Measurements from ENCODE around the gene ATP6V0B. TPM values are rescaled to one million over a fixed set of nuclear protein-coding genes. Genes with fewer than 3 reads are reported as not detected.
A peak's percentile ranks its signal among the peaks of the same experiment; 100 is the strongest.

Gene ATP6V0B
- total RNA-seq, 2 experiments from 2014 or later: 90.4 to 94.2 TPM

GRCh38 chr1:43968348-43968948 lies 6.3 kb upstream of the ATP6V0B start:
- H3K27ac Mint-ChIP-seq: no peak overlapping the region
- no peaks in the 10 kb centered on the region for H3K27me3 Mint-ChIP-seq
- no peak for ATAC-seq (ENCODE audit: low read depth)
- H3K9me3 Mint-ChIP-seq: no peaks in the 10 kb centered on the region
- POLR2A ChIA-PET: interaction anchor here (5.7 kb wide), 1 partner anchor 22 kb away, joined by 22 read pairs; the partner anchor contains the start of gene IPO13
- no peak for DNase-seq
- peaks cover 13% of the 10 kb centered on the region for H3K4me1 Mint-ChIP-seq
- no peak overlapping the region for H3K4me3 Mint-ChIP-seq
- H3K36me3 Mint-ChIP-seq: no peaks in the 10 kb centered on the region

- no peaks in the 10 kb centered on the region for H3K27me3 Mint-ChIP-seq
- H3K9me3 Mint-ChIP-seq: no peaks in the 10 kb centered on the region
- POLR2A ChIA-PET: interaction anchor here (0.8 to 5.7 kb wide), 2 partner anchors 22 to 319 kb away, joined by 5 to 22 read pairs; partner anchors contain the start of genes IPO13 and KDM4A
- H3K36me3 Mint-ChIP-seq: no peaks in the 10 kb centered on the region
- DNase-seq: no peak
- peak overlapping the region; percentile 95 for H3K4me3 Mint-ChIP-seq
- H3K27ac Mint-ChIP-seq: no peak overlapping the region
- peaks cover 21% of the 10 kb centered on the region for H3K4me1 Mint-ChIP-seq
- no peak for ATAC-seq (ENCODE audit: low read depth)
Measured at GRCh38 chr1:43969416-43969745, 5.4 kb upstream of the ATP6V0B start.

- DNase-seq (peak; percentile 84), ATAC-seq (ENCODE audit: low read depth) (peak; percentile 84)
- Mint-ChIP-seq H3K4me1 (peaks cover 21% of the 10 kb centered on the region), H3K4me3 (peak within 1 kb of the TSS; percentile 95), H3K9me3 (no peaks in the 10 kb centered on the region), H3K27me3 (no peaks in the 10 kb centered on the region), H3K36me3 (no peaks in the 10 kb centered on the region), H3K27ac (peak within 1 kb of the TSS; percentile 90)
- POLR2A ChIA-PET: interaction anchor here (0.8 to 5.7 kb wide), 2 partner anchors 23 to 320 kb away, joined by 5 to 22 read pairs; partner anchors contain the start of genes IPO13 and KDM4A
Measured at GRCh38 chr1:43969746-43970466, 4.9 kb upstream of the ATP6V0B start, which contains the start of gene DPH2. Gene DPH2, plus strand, starts transcription at chr1:43970010. Its CDS starts 166 bp downstream, at chr1:43970176.

- no peak for DNase-seq
- Mint-ChIP-seq H3K27me3 (no peaks in the 10 kb centered on the region), H3K4me1 (peaks cover 21% of the 10 kb centered on the region), H3K27ac (peak overlapping the region; percentile 90), H3K4me3 (peak overlapping the region; percentile 95), H3K36me3 (no peaks in the 10 kb centered on the region), H3K9me3 (no peaks in the 10 kb centered on the region)
- no peak for ATAC-seq (ENCODE audit: low read depth)
- POLR2A ChIA-PET: interaction anchor here (5.7 kb wide), 1 partner anchor 24 kb away, joined by 22 read pairs; the partner anchor contains the start of gene IPO13
Measured at GRCh38 chr1:43970502-43970901, 4.3 kb upstream of the ATP6V0B start.

- no peaks in the 10 kb centered on the region for H3K36me3 Mint-ChIP-seq
- peaks cover 24% of the 10 kb centered on the region for H3K4me1 Mint-ChIP-seq
- H3K27ac Mint-ChIP-seq: no peak overlapping the region
- ATAC-seq (ENCODE audit: low read depth) (no peak), DNase-seq (no peak)
- peak overlapping the region; percentile 95 for H3K4me3 Mint-ChIP-seq
- no peaks in the 10 kb centered on the region for H3K9me3 Mint-ChIP-seq
- no peaks in the 10 kb centered on the region for H3K27me3 Mint-ChIP-seq
- POLR2A ChIA-PET: interaction anchor here (5.7 kb wide), 1 partner anchor 24 kb away, joined by 22 read pairs; the partner anchor contains the start of gene IPO13
Measured at GRCh38 chr1:43970911-43971310, 3.8 kb upstream of the ATP6V0B start.

- no peaks in the 10 kb centered on the region for H3K9me3 Mint-ChIP-seq
- peak overlapping the region; percentile 95 for H3K4me3 Mint-ChIP-seq
- no peak for DNase-seq
- no peaks in the 10 kb centered on the region for H3K27me3 Mint-ChIP-seq
- H3K27ac Mint-ChIP-seq: no peak overlapping the region
- ATAC-seq (ENCODE audit: low read depth): no peak
- H3K36me3 Mint-ChIP-seq: peaks cover 3% of the 10 kb centered on the region
- POLR2A ChIA-PET: interaction anchor here (5.7 kb wide), 1 partner anchor 25 kb away, joined by 22 read pairs; the partner anchor contains the start of gene IPO13
- H3K4me1 Mint-ChIP-seq: peaks cover 29% of the 10 kb centered on the region
Measured at GRCh38 chr1:43971336-43971980, 3.3 kb upstream of the ATP6V0B start.

- ATAC-seq (ENCODE audit: low read depth): no peak
- POLR2A ChIA-PET: interaction anchor here (1.9 to 2.4 kb wide), 2 partner anchors 27 to 324 kb away, joined by 4 to 23 read pairs; partner anchors contain the start of genes IPO13 and KDM4A
- peak overlapping the region; percentile 88 for H3K27ac Mint-ChIP-seq
Measured at GRCh38 chr1:43973981-43974442, 748 bp upstream of the ATP6V0B start.

GRCh38 chr1:43975249-43975961 lies 645 bp downstream of the ATP6V0B start:
- Mint-ChIP-seq H3K4me1 (peaks cover 44% of the 10 kb centered on the region), H3K4me3 (peak overlapping the region; percentile 86), H3K27ac (peak overlapping the region; percentile 88), H3K36me3 (peaks cover 16% of the 10 kb centered on the region), H3K9me3 (no peaks in the 10 kb centered on the region), H3K27me3 (no peaks in the 10 kb centered on the region)
- DNase-seq (peak; percentile 57), ATAC-seq (ENCODE audit: low read depth) (no peak)
- POLR2A ChIA-PET: interaction anchor here (1.2 to 2.4 kb wide), 6 partner anchors 16 to 432 kb away, joined by 4 to 23 read pairs (median 9); partner anchors contain the start of genes CCDC24, IPO13, KDM4A and SLC6A9

More at GRCh38 chr1:43973981-43974442, 748 bp upstream of the ATP6V0B start:
- H3K4me1 Mint-ChIP-seq: peaks cover 48% of the 10 kb centered on the region
- H3K36me3 Mint-ChIP-seq: peaks cover 15% of the 10 kb centered on the region
- H3K27me3 Mint-ChIP-seq: no peaks in the 10 kb centered on the region
- no peaks in the 10 kb centered on the region for H3K9me3 Mint-ChIP-seq
- H3K4me3 Mint-ChIP-seq: peak overlapping the region; percentile 86
- DNase-seq: peak; percentile 29

GRCh38 chr1:43976045-43976444 lies 1.3 kb downstream of the ATP6V0B start:
- peak overlapping the region; percentile 86 for H3K4me3 Mint-ChIP-seq
- no peaks in the 10 kb centered on the region for H3K9me3 Mint-ChIP-seq
- H3K27ac Mint-ChIP-seq: peak overlapping the region; percentile 88
- peaks cover 16% of the 10 kb centered on the region for H3K36me3 Mint-ChIP-seq
- no peak for DNase-seq
- ATAC-seq (ENCODE audit: low read depth): no peak
- H3K27me3 Mint-ChIP-seq: no peaks in the 10 kb centered on the region
- peaks cover 43% of the 10 kb centered on the region for H3K4me1 Mint-ChIP-seq
- POLR2A ChIA-PET: interaction anchor here (1.5 to 2.4 kb wide), 5 partner anchors 15 to 326 kb away, joined by 4 to 23 read pairs (median 12); partner anchors contain the start of genes CCDC24, IPO13, KDM4A and SLC6A9

- ATAC-seq (ENCODE audit: low read depth) (no peak), DNase-seq (no peak)
- POLR2A ChIA-PET: no interaction called here
- H3K27ac Mint-ChIP-seq: no peak overlapping the region
- no peaks in the 10 kb centered on the region for H3K27me3 Mint-ChIP-seq
- peaks cover 16% of the 10 kb centered on the region for H3K36me3 Mint-ChIP-seq
- H3K4me3 Mint-ChIP-seq: no peak overlapping the region
- H3K9me3 Mint-ChIP-seq: no peaks in the 10 kb centered on the region
- H3K4me1 Mint-ChIP-seq: peaks cover 43% of the 10 kb centered on the region
Measured at GRCh38 chr1:43976890-43977289, 2.1 kb downstream of the ATP6V0B start.

GRCh38 chr1:43977376-43978263 lies 2.9 kb downstream of the ATP6V0B start:
- POLR2A ChIA-PET: no interaction called here
- no peaks in the 10 kb centered on the region for H3K27me3 Mint-ChIP-seq
- H3K27ac Mint-ChIP-seq: peak overlapping the region; percentile 4
- H3K4me3 Mint-ChIP-seq: peak overlapping the region; percentile 8
- ATAC-seq (ENCODE audit: low read depth) (no peak), DNase-seq (no peak)
- H3K4me1 Mint-ChIP-seq: peaks cover 43% of the 10 kb centered on the region
- peaks cover 16% of the 10 kb centered on the region for H3K36me3 Mint-ChIP-seq
- no peaks in the 10 kb centered on the region for H3K9me3 Mint-ChIP-seq

- H3K36me3 Mint-ChIP-seq: peaks cover 16% of the 10 kb centered on the region
- peak overlapping the region; percentile 80 for H3K4me3 Mint-ChIP-seq
- no peaks in the 10 kb centered on the region for H3K9me3 Mint-ChIP-seq
- no peaks in the 10 kb centered on the region for H3K27me3 Mint-ChIP-seq
- peaks cover 43% of the 10 kb centered on the region for H3K4me1 Mint-ChIP-seq
- no peak overlapping the region for H3K27ac Mint-ChIP-seq
- DNase-seq (no peak), ATAC-seq (ENCODE audit: low read depth) (no peak)
- POLR2A ChIA-PET: no interaction called here
Measured at GRCh38 chr1:43978264-43978550, 3.4 kb downstream of the ATP6V0B start.

All from activated naive CD8-positive, alpha-beta T cell treated with anti-CD3 and anti-CD28 coated beads, Interleukin-2, amount 10 ng/mL, durations not matched to agents 7 days and 5 days (primary cell).